ENCODE results near the gene TRIM31. TPM values are rescaled to one million over a fixed set of nuclear protein-coding genes. Genes with fewer than 3 reads are reported as not detected.

The TRIM31 gene, protein sequence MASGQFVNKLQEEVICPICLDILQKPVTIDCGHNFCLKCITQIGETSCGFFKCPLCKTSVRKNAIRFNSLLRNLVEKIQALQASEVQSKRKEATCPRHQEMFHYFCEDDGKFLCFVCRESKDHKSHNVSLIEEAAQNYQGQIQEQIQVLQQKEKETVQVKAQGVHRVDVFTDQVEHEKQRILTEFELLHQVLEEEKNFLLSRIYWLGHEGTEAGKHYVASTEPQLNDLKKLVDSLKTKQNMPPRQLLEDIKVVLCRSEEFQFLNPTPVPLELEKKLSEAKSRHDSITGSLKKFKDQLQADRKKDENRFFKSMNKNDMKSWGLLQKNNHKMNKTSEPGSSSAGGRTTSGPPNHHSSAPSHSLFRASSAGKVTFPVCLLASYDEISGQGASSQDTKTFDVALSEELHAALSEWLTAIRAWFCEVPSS
- total RNA-seq (2021), result not detected in 2 replicates
- Bru-seq, nascent RNA, result not detected
- BruChase-seq, experiment 1, labeled RNA remaining after a 2-hour chase, result not detected
- BruChase-seq, experiment 2, labeled RNA remaining after a 6-hour chase, result not detected
- long read RNA-seq, result 0 reads

DNA sequence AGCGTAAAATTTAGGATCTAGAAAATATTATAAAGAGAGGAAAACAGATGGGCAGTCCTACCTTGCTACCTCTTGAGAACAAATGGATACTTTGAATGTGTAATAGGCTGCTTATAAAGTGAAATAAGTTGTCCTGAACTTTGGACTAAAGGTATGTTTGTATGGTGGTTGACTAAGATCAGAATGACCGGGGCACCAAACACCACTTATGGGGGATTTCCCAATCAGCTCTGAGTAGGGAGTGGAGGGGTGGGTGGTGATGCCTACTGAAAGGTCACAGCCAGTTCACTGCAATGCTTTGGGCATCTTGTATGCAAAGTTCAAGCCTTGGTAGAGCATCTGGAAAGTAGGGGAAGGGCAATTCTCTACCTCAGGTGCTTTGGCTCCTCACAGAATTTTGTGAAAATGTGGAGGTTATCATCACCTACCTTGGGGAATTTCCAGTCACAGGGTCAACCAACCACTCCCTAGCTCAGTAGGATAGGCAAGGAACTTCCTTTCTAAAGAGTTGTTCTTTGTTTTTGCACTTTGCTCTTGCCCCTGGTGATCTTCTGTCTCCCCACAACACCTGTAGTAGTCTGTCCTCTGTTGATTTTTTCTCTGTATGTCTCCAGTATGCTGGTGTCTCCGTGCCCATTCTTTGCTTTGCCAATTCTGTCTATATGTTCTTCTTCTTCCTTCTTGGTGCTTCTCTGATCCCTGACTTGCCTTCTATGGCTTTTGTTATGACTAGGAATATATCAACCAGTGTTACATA, at the start of gene TRIM31:
Gene TRIM31, minus strand, starts transcription at position 88 of the 757 bp plus-strand sequence. CDS start 285 bp downstream, outside the sequence.
- DNase-seq (ENCODE audit: low spot score), result no peak
- no TSS peak for BruUV-seq (replicated peaks)
- POLR2A ChIA-PET (ENCODE audit: low non-redundant PET), result no interaction called here

DNA sequence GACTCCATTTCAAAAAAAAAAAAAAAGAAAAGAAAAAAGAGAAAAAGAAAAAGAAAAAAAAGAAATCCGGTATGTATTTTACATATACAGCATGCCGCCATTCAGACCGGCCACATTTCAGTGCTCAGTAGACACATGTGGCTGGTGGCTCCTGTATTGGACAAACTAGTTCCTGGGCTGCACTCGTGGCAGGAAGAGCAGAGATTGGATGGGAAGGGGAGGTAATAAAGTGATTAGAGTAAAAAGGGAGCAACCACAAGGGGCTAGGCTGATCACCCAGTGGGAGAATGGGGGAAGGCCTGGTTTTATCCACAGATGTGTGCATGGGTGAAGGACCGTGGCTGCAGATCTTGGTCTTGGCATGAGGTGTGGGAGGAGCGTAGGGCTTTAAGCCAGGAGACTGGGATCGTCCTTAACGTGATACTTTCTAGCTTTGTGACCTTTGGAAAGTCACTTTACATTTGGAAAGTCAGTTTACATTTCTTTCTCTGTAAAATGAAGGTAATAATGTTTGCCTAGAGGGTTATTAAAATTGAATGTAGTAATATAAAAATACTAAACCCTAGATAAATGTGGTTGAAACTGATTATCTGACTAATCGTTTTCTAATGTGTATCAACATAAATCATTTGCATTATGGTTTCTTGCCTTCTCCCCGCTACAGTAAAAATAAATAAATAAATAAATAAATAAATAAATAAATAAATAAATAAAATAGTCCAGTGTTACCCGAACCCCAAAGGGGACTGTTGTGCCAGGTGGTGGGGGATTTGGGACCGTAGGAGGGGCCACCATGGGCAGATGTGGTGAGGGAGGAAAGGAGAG, 49.6 kb upstream of the TRIM31 start:
- intact Hi-C loops (cut with micrococcal nuclease; ENCODE audit: unreplicated experiment), result no loop called here
- Histone ChIP-seq H3K9me3 (ENCODE audit: low read depth, low read length, poor library complexity, severe bottlenecking) (no peaks in the 10 kb centered on the region), H3K4me3 (ENCODE audit: low read depth, low read length, poor library complexity, severe bottlenecking) (no peak overlapping the region), H3K36me3 (ENCODE audit: insufficient read depth, low read length, poor library complexity, severe bottlenecking) (no peaks in the 10 kb centered on the region), H3K4me1 (ENCODE audit: insufficient read depth, low read length, poor library complexity, severe bottlenecking) (no peaks in the 10 kb centered on the region), H3K27me3 (replicated peaks; ENCODE audit: insufficient read depth, low read depth, low read length, poor library complexity) (peaks cover 3% of the 10 kb centered on the region), H3K27ac (ENCODE audit: low read depth, low read length, poor library complexity, severe bottlenecking) (no peak overlapping the region)
- DNase-seq (ENCODE audit: low spot score), result no peak
- BruUV-seq (replicated peaks), result no TSS peak
- TF ChIP-seq EZH2 (IDR thresholded peaks at IDR 0.05; ENCODE audit: borderline replicate concordance, low read depth, low read length, poor library complexity, severe bottlenecking), result no peak
- TF ChIP-seq, protein P1, sequence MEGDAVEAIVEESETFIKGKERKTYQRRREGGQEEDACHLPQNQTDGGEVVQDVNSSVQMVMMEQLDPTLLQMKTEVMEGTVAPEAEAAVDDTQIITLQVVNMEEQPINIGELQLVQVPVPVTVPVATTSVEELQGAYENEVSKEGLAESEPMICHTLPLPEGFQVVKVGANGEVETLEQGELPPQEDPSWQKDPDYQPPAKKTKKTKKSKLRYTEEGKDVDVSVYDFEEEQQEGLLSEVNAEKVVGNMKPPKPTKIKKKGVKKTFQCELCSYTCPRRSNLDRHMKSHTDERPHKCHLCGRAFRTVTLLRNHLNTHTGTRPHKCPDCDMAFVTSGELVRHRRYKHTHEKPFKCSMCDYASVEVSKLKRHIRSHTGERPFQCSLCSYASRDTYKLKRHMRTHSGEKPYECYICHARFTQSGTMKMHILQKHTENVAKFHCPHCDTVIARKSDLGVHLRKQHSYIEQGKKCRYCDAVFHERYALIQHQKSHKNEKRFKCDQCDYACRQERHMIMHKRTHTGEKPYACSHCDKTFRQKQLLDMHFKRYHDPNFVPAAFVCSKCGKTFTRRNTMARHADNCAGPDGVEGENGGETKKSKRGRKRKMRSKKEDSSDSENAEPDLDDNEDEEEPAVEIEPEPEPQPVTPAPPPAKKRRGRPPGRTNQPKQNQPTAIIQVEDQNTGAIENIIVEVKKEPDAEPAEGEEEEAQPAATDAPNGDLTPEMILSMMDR (conservative IDR thresholded peaks at IDR 0.05; ENCODE audit: low read depth, low read length), result no peak
- CTCF ChIA-PET, result no interaction called here
- POLR2A ChIA-PET (ENCODE audit: low non-redundant PET), result no interaction called here

More for the DNA sequence above, at the start of gene TRIM31:
- Histone ChIP-seq H3K4me1 (ENCODE audit: insufficient read depth, low read length, poor library complexity, severe bottlenecking) (no peaks in the 10 kb centered on the region), H3K4me3 (ENCODE audit: low read depth, low read length, poor library complexity, severe bottlenecking) (no peak within 1 kb of the TSS), H3K36me3 (ENCODE audit: insufficient read depth, low read length, poor library complexity, severe bottlenecking) (no peaks in the 10 kb centered on the region), H3K9me3 (ENCODE audit: low read depth, low read length, poor library complexity, severe bottlenecking) (no peaks in the 10 kb centered on the region), H3K27me3 (replicated peaks; ENCODE audit: insufficient read depth, low read depth, low read length, poor library complexity) (peaks cover 47% of the 10 kb centered on the region), H3K27ac (ENCODE audit: low read depth, low read length, poor library complexity, severe bottlenecking) (no peak within 1 kb of the TSS)
- CTCF ChIA-PET, result no interaction called here
- intact Hi-C loops (cut with micrococcal nuclease; ENCODE audit: unreplicated experiment), result no loop called here
- TF ChIP-seq, protein P1 (conservative IDR thresholded peaks at IDR 0.05; ENCODE audit: low read depth, low read length), result no peak
- TF ChIP-seq EZH2 (IDR thresholded peaks at IDR 0.05; ENCODE audit: borderline replicate concordance, low read depth, low read length, poor library complexity, severe bottlenecking), result no peak
